HG02763 (cell line): ENCODE data around the gene GAN.
"Not testable (repeated sequence)": the region's sequence is repeated elsewhere in the genome, so short reads cannot be mapped to it uniquely, and the experiment has no call there.

Experiments used
- ATAC-seq: cut with Tn5 transposase; IDR thresholded peaks from one replicate; pipeline ENCODE4 v1.9.1; 2021; ENCODE audit warnings: mild to moderate bottlenecking, moderate library complexity; ENCODE audit not compliant: unreplicated experiment

The GAN gene

GRCh38 chr16:81421536-81421935 is 106.8 kb downstream of the GAN start:
- no peak for ATAC-seq

GRCh38 chr16:81422153-81422552 is 107.4 kb downstream of the GAN start:
- not testable (repeated sequence) for ATAC-seq

- no peak for ATAC-seq
Measured at GRCh38 chr16:81424771-81425170, 110.0 kb downstream of the GAN start.

- ATAC-seq: no peak
Measured at GRCh38 chr16:81427219-81427618, 112.5 kb downstream of the GAN start.

- ATAC-seq: no peak
Measured at GRCh38 chr16:81429045-81429521, 114.3 kb downstream of the GAN start.

GRCh38 chr16:81431554-81432353 is 117.0 kb downstream of the GAN start:
- no peak for ATAC-seq

GRCh38 chr16:81432937-81433557 is 118.3 kb downstream of the GAN start:
- no peak for ATAC-seq

- no peak for ATAC-seq
Measured at GRCh38 chr16:81435103-81435502, 120.3 kb downstream of the GAN start.

- ATAC-seq: no peak
Measured at GRCh38 chr16:81435567-81435966, 120.8 kb downstream of the GAN start.

GRCh38 chr16:81436386-81436785 is 121.6 kb downstream of the GAN start:
- no peak for ATAC-seq

- ATAC-seq: no peak
Measured at GRCh38 chr16:81437865-81438264, 123.1 kb downstream of the GAN start.
